Neural progenitor cell (in vitro differentiated cells): ENCODE results near the gene KAZN. TPM values are rescaled to one million over a fixed set of nuclear protein-coding genes. Genes with fewer than 3 reads are reported as not detected.
A peak's percentile ranks its signal among the peaks of the same experiment; 100 is the strongest.

Experiments
- DNase-seq: peaks from one replicate; pipeline ENCODE4 v3.0.0-alpha.2; 2016; ENCODE audit warnings: low spot score
- H2AFZ ChIP-seq: fragments of 200-600 bp; sonication (generic); replicated peaks from 2 replicates; pipeline ENCODE4 v1.6.1; 2016; ENCODE audit warnings: antibody characterized with exemption
- H3F3A ChIP-seq: fragments of 200-600 bp; sonication (generic); 2 replicates; pipeline ENCODE4 v1.6.1; 2016; ENCODE audit warnings: antibody characterized with exemption, low read depth
- H3K27ac ChIP-seq: fragments of 200-600 bp; sonication (generic); 2 replicates; pipeline ENCODE4 v1.5.1; 2016; ENCODE audit warnings: mild to moderate bottlenecking
- H3K27me3 ChIP-seq: fragments of 200-600 bp; sonication (generic); 2 replicates; pipeline ENCODE4 v1.6.1; 2016; ENCODE audit warnings: mild to moderate bottlenecking, moderate library complexity
- H3K36me3 ChIP-seq: fragments of 200-600 bp; sonication (generic); 2 replicates; pipeline ENCODE4 v1.5.1; 2016
- H3K4me1 ChIP-seq: fragments of 200-600 bp; sonication (generic); 2 replicates; pipeline ENCODE4 v1.6.1; 2016; ENCODE audit warnings: mixed run types
- H3K4me2 ChIP-seq: fragments of 200-600 bp; sonication (generic); 2 replicates; pipeline ENCODE4 v1.6.1; 2016
- H3K4me3 ChIP-seq: fragments of 200-600 bp; sonication (generic); 2 replicates; pipeline ENCODE4 v1.5.1; 2016
- H3K79me2 ChIP-seq: fragments of 200-600 bp; sonication (generic); 2 replicates; pipeline ENCODE4 v1.6.1; 2016; ENCODE audit warnings: low read depth
- H3K9ac ChIP-seq: fragments of 200-600 bp; sonication (generic); 2 replicates; pipeline ENCODE4 v1.6.1; 2016
- H3K9me3 ChIP-seq: fragments of 200-600 bp; sonication (generic); 2 replicates; pipeline ENCODE4 v1.5.1; 2016; ENCODE audit warnings: low read depth
- H4K20me1 ChIP-seq: fragments of 200-600 bp; sonication (generic); 2 replicates; pipeline ENCODE4 v1.6.1; 2016; ENCODE audit warnings: low read depth
- H3K27ac Mint-ChIP-seq: 3 replicates; pipeline ENCODE4 v1.8.0; 2021; ENCODE audit warnings: mixed read lengths
- H3K27me3 Mint-ChIP-seq: 2 replicates; pipeline ENCODE4 v1.8.0; 2022; ENCODE audit warnings: low read depth, mild to moderate bottlenecking, inconsistent platforms, moderate library complexity, mixed read lengths; ENCODE audit not compliant: insufficient read depth
- H3K36me3 Mint-ChIP-seq: 3 replicates; pipeline ENCODE4 v1.8.0; 2021; ENCODE audit warnings: mixed read lengths
- H3K4me1 Mint-ChIP-seq: 3 replicates; pipeline ENCODE4 v1.8.0; 2021; ENCODE audit warnings: mixed read lengths
- H3K4me3 Mint-ChIP-seq: 3 replicates; pipeline ENCODE4 v1.8.0; 2021; ENCODE audit warnings: mild to moderate bottlenecking, moderate library complexity, mixed read lengths
- H3K9me3 Mint-ChIP-seq: 3 replicates; pipeline ENCODE4 v1.8.0; 2020; ENCODE audit warnings: mixed read lengths
- EZH2 ChIP-seq: fragments of 200-600 bp; sonication (generic); IDR thresholded peaks from 2 replicates; pipeline ENCODE4 v1.6.1; 2017; ENCODE audit warnings: antibody characterized with exemption, mild to moderate bottlenecking, moderate library complexity
- EZH2phosphoT487 ChIP-seq: fragments of 200-600 bp; sonication (generic); IDR thresholded peaks from 2 replicates; pipeline ENCODE4 v1.6.1; 2017; ENCODE audit warnings: antibody characterized with exemption
- total RNA-seq: library from RNA; depleted of rRNA; stranded (reverse); fragments of >200 nt; gene quantifications from 2 replicates; pipeline ENCODE4 v1.2.3, GENCODE V29; 2015; ENCODE audit warnings: low replicate concordance
- TF ChIP-seq, protein P1 (sequence below): fragments of 200-600 bp; sonication (generic); IDR thresholded peaks from 2 replicates; pipeline ENCODE4 v1.5.1; 2017; ENCODE audit warnings: antibody characterized with exemption, mild to moderate bottlenecking

Gene KAZN
- total RNA-seq, 1 donor from 2014 or later: 6.1 TPM

DNA sequence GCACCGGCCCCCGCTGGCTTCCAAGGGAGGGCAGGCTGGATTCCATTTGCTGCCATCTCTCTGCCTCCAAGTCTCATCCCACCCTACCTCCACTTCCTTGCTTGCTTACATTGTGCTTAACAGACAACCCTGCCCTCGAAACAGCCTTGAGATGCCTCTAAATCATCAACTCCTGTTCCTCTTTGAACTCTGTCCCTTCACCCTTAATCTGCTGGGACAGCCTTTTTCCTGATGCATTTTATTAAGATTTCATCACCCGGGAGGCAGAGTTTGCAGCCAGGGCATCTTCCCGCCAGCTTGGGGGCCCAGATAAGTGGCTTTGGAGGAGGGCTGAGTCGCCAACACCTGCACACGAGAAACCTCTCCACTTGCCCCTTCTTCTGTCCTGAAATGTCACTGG lies 192.5 kb downstream of the KAZN start:
- no peak overlapping the region for H3K4me3 Mint-ChIP-seq
- peaks cover 3% of the 10 kb centered on the region for H3K36me3 Mint-ChIP-seq
- Histone ChIP-seq H4K20me1 (no peaks in the 10 kb centered on the region), H3K9me3 (no peaks in the 10 kb centered on the region), H3F3A (no peaks in the 10 kb centered on the region), H2AFZ (no peak overlapping the region), H3K4me1 (peaks cover 10% of the 10 kb centered on the region), H3K36me3 (no peaks in the 10 kb centered on the region), H3K9ac (no peak overlapping the region), H3K79me2 (no peaks in the 10 kb centered on the region), H3K4me3 (no peak overlapping the region), H3K27me3 (no peaks in the 10 kb centered on the region), H3K4me2 (no peak overlapping the region), H3K27ac (no peak overlapping the region)
- H3K27ac Mint-ChIP-seq: no peak overlapping the region
- H3K4me1 Mint-ChIP-seq: peaks cover 21% of the 10 kb centered on the region
- H3K27me3 Mint-ChIP-seq: peaks cover 4% of the 10 kb centered on the region
- no peak for DNase-seq
- TF ChIP-seq EZH2phosphoT487: no peak
- TF ChIP-seq, protein P1, sequence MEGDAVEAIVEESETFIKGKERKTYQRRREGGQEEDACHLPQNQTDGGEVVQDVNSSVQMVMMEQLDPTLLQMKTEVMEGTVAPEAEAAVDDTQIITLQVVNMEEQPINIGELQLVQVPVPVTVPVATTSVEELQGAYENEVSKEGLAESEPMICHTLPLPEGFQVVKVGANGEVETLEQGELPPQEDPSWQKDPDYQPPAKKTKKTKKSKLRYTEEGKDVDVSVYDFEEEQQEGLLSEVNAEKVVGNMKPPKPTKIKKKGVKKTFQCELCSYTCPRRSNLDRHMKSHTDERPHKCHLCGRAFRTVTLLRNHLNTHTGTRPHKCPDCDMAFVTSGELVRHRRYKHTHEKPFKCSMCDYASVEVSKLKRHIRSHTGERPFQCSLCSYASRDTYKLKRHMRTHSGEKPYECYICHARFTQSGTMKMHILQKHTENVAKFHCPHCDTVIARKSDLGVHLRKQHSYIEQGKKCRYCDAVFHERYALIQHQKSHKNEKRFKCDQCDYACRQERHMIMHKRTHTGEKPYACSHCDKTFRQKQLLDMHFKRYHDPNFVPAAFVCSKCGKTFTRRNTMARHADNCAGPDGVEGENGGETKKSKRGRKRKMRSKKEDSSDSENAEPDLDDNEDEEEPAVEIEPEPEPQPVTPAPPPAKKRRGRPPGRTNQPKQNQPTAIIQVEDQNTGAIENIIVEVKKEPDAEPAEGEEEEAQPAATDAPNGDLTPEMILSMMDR: no peak
- TF ChIP-seq EZH2: no peak
- no peaks in the 10 kb centered on the region for H3K9me3 Mint-ChIP-seq

DNA sequence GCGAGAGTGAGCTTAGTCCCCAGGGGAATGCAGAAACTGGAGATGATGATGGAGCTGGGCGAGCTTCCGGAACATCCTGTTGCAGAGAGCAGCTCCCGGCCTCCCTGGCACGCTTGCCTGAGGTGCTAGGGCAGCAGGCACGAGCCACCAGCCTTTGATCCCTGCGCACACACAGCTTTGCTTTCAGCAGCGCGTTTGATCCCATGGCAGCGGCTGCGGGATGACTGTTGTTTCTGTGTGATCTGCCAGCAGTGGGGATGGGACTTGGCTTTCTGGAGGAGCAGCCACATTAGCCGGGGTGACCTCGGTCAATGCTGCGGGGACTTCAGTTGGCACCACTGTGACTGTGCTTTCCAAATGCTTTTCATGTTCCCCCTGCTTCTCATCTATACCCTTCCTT lies 193.2 kb downstream of the KAZN start:
- H3K36me3 Mint-ChIP-seq: peaks cover 9% of the 10 kb centered on the region
- H3K27me3 ChIP-seq: no peaks in the 10 kb centered on the region
- TF ChIP-seq, protein P1: no peak
- TF ChIP-seq EZH2 (no peak), EZH2phosphoT487 (no peak)
- no peak overlapping the region for H3K4me3 Mint-ChIP-seq
- H4K20me1 ChIP-seq: no peaks in the 10 kb centered on the region
- peaks cover 20% of the 10 kb centered on the region for H3K4me1 Mint-ChIP-seq
- H2AFZ ChIP-seq: no peak overlapping the region
- H3K9me3 ChIP-seq: no peaks in the 10 kb centered on the region
- peak overlapping the region; percentile 54 for H3K27ac Mint-ChIP-seq
- peaks cover 10% of the 10 kb centered on the region for H3K4me1 ChIP-seq
- no peaks in the 10 kb centered on the region for H3F3A ChIP-seq
- no peak overlapping the region for H3K27ac ChIP-seq
- H3K9me3 Mint-ChIP-seq: no peaks in the 10 kb centered on the region
- H3K36me3 ChIP-seq: no peaks in the 10 kb centered on the region
- H3K4me2 ChIP-seq: no peak overlapping the region
- H3K79me2 ChIP-seq: no peaks in the 10 kb centered on the region
- H3K4me3 ChIP-seq: no peak overlapping the region
- no peak overlapping the region for H3K9ac ChIP-seq
- H3K27me3 Mint-ChIP-seq: peaks cover 7% of the 10 kb centered on the region
- DNase-seq: no peak

DNA sequence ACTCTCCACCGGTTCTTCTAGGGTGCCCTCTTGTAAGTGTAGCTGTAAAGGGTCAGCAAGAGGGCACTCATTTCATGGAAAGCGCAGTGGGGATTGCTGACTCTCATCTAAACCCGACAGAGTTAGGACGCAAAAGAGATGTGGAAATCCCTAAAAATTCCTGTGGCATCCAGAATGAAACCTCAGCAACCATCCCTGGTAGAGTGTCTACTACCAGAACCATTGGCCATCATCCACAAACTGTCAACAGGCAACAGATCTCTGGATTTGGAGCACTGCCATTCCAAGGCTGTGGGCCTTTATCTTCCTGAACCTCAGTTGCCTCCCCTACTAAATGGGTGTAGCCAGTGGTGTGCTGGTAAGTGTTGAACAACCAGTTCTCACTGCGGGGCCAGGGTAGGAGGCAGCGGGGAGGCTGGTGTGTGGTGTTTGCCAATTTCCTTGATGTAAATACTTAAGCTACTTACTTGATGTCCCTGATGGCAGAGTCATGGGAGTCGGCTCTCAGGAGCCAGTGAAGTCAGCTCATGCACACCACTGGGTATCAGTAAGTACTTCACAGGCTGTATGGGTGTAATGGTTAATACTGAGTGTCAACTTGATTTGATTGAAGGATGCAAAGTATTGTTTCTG lies 195.8 kb downstream of the KAZN start:
- no peak overlapping the region for H3K9ac ChIP-seq
- Mint-ChIP-seq H3K4me3 (no peak overlapping the region), H3K27ac (no peak overlapping the region), H3K4me1 (peaks cover 16% of the 10 kb centered on the region), H3K9me3 (no peaks in the 10 kb centered on the region), H3K36me3 (peaks cover 9% of the 10 kb centered on the region), H3K27me3 (peaks cover 6% of the 10 kb centered on the region)
- no peak overlapping the region for H3K27ac ChIP-seq
- TF ChIP-seq, protein P1: no peak
- TF ChIP-seq EZH2 (no peak), EZH2phosphoT487 (no peak)
- no peaks in the 10 kb centered on the region for H3K36me3 ChIP-seq
- no peak for DNase-seq
- H4K20me1 ChIP-seq: no peaks in the 10 kb centered on the region
- no peaks in the 10 kb centered on the region for H3K9me3 ChIP-seq
- no peak overlapping the region for H3K4me2 ChIP-seq
- H3K4me3 ChIP-seq: no peak overlapping the region
- H2AFZ ChIP-seq: no peak overlapping the region
- peaks cover 10% of the 10 kb centered on the region for H3K4me1 ChIP-seq
- H3K79me2 ChIP-seq: no peaks in the 10 kb centered on the region
- no peaks in the 10 kb centered on the region for H3F3A ChIP-seq
- no peaks in the 10 kb centered on the region for H3K27me3 ChIP-seq
